ENCODE data around the gene TBX19. TPM values are rescaled to one million over a fixed set of nuclear protein-coding genes. Genes with fewer than 3 reads are reported as not detected.

TBX19 gene
- 1.2 TPM for total RNA-seq

- DNase-seq: peak; percentile 10
These were observed at the start of gene TBX19 for GRCh38 chr1:168280296-168280927. TSS of gene TBX19 (plus strand) at chr1:168280877. CDS start at chr1:168281091, 214 bp downstream.

- peak; percentile 9 for DNase-seq
These were observed 45.7 kb upstream of the TBX19 start for GRCh38 chr1:168234846-168235547.

GRCh38 chr1:168235548-168235885 lies 45.2 kb upstream of the TBX19 start:
- no peak for DNase-seq

GRCh38 chr1:168235937-168236336 lies 44.7 kb upstream of the TBX19 start:
- no peak for DNase-seq

- DNase-seq: no peak
These were observed 43.7 kb upstream of the TBX19 start for GRCh38 chr1:168236836-168237611.

- DNase-seq: no peak
These were observed 37.5 kb upstream of the TBX19 start for GRCh38 chr1:168243198-168243597.

- DNase-seq: no peak
These were observed 37.0 kb upstream of the TBX19 start for GRCh38 chr1:168243636-168244212.

- no peak for DNase-seq
These were observed 35.6 kb upstream of the TBX19 start for GRCh38 chr1:168245042-168245441.

GRCh38 chr1:168246506-168246905 lies 34.2 kb upstream of the TBX19 start:
- DNase-seq: no peak

- no peak for DNase-seq
These were observed 28.4 kb upstream of the TBX19 start for GRCh38 chr1:168252204-168252733.

GRCh38 chr1:168256164-168256563 lies 24.5 kb upstream of the TBX19 start:
- DNase-seq: no peak

GRCh38 chr1:168257397-168257796 lies 23.3 kb upstream of the TBX19 start:
- DNase-seq: no peak

GRCh38 chr1:168259567-168259966 lies 21.1 kb upstream of the TBX19 start:
- DNase-seq: no peak

- peak; percentile 4 for DNase-seq
These were observed 20.3 kb upstream of the TBX19 start for GRCh38 chr1:168260393-168260792.

GRCh38 chr1:168261390-168261789 lies 19.3 kb upstream of the TBX19 start:
- peak; percentile 19 for DNase-seq

- no peak for DNase-seq
These were observed 17.5 kb upstream of the TBX19 start for GRCh38 chr1:168263130-168263529.

- no peak for DNase-seq
These were observed 16.4 kb upstream of the TBX19 start for GRCh38 chr1:168264296-168264695.

GRCh38 chr1:168265596-168265995 lies 15.1 kb upstream of the TBX19 start:
- no peak for DNase-seq

- DNase-seq: no peak
These were observed 14.0 kb upstream of the TBX19 start for GRCh38 chr1:168266644-168267186.

- no peak for DNase-seq
These were observed 9.0 kb upstream of the TBX19 start for GRCh38 chr1:168271636-168272035.

- no peak for DNase-seq
These were observed 7.1 kb upstream of the TBX19 start for GRCh38 chr1:168273575-168273974.

GRCh38 chr1:168279253-168279652 lies 1.4 kb upstream of the TBX19 start:
- DNase-seq: peak; percentile 3

Measured in tongue (tissue), 2 donors.